Tibial nerve (tissue), 4 donors: ENCODE data around the gene SLC9A3. TPM values are rescaled to one million over a fixed set of nuclear protein-coding genes. Genes with fewer than 3 reads are reported as not detected.

Experiments used
- DNase-seq, 2 donors: peaks; one replicate each; pipeline ENCODE4 v3.0.0-alpha.2; 2019; ENCODE audit warnings: low spot score in 2 of 2
- H3K27ac ChIP-seq, 4 donors: fragments of 200-600 bp; sonication (generic) in 3 of 4; one replicate each; pipeline ENCODE4 v1.5.1; 2017 to 2019; ENCODE audit warnings: mild to moderate bottlenecking in 1 of 4
- H3K27me3 ChIP-seq, 2 donors: fragments of 200-600 bp; sonication (generic) in 1 of 2; one replicate each; pipeline versions ENCODE4 v1.5.1 to v1.6.0; 2017 to 2019
- H3K36me3 ChIP-seq, 3 donors: fragments of 200-600 bp; sonication (generic); one replicate each; pipeline ENCODE4 v1.5.1; 2018 to 2019
- H3K4me1 ChIP-seq, 4 donors: fragments of 200-600 bp; sonication (generic) in 3 of 4; one replicate each; pipeline ENCODE4 v1.5.1; 2017 to 2019
- H3K4me3 ChIP-seq, 4 donors: fragments of 200-600 bp; sonication (generic) in 3 of 4; one replicate each; pipeline ENCODE4 v1.5.1; 2017 to 2019; ENCODE audit warnings: mild to moderate bottlenecking in 1 of 4, moderate library complexity in 1 of 4
- H3K9me3 ChIP-seq, 4 donors: fragments of 200-600 bp; sonication (generic) in 3 of 4; one replicate each; pipeline ENCODE4 v1.5.1; 2017 to 2019
- CTCF ChIP-seq, 5 experiments: fragments of 200-600 bp in 3 of 5; fragments of 450-650 bp in 2 of 5; sonication (generic) in 3 of 5; IDR thresholded peaks; one replicate each; pipeline ENCODE4 v1.5.1; 2016 to 2019; ENCODE audit warnings: antibody characterized with exemption in 5 of 5, mild to moderate bottlenecking in 3 of 5, moderate library complexity in 2 of 5
- EP300 ChIP-seq, 2 donors: sonication (generic); formaldehyde crosslinking; IDR thresholded peaks; one replicate each; pipeline ENCODE4 v1.6.1; 2017; ENCODE audit warnings: antibody characterized with exemption in 2 of 2, mild to moderate bottlenecking in 1 of 2
- POLR2A ChIP-seq, 2 donors: fragments of 450-650 bp; IDR thresholded peaks; one replicate each; pipeline ENCODE4 v1.6.1; 2017; ENCODE audit warnings: antibody characterized with exemption in 2 of 2, mild to moderate bottlenecking in 2 of 2, moderate library complexity in 2 of 2
- WGBS, 2 donors: methylation state at CpG; one replicate each; pipeline ENCODE4 v1.1.5; 2018; 5-methylcytosine and 5-hydroxymethylcytosine counted together
- total RNA-seq, 4 donors: library from RNA; depleted of rRNA; stranded (reverse); fragments of >200 nt; gene quantifications; one replicate each; pipeline ENCODE4 v1.1.0, GENCODE V29; 2016

SLC9A3 gene
- total RNA-seq, 4 donors from 2014 or later = 11.4 to 32.7 (median 17.9) TPM

GRCh38 chr5:541539-542318 lies 17.5 kb upstream of the SLC9A3 start:
- no peak overlapping the region for H3K27ac ChIP-seq
- TF ChIP-seq CTCF (IDR thresholded peaks at IDR 0.05) (no peak), POLR2A (IDR thresholded peaks at IDR 0.05) (no peak), EP300 (IDR thresholded peaks at IDR 0.05) (no peak)
- DNase-seq = peak in 1 of 2 donors; percentile 8
- H3K4me3 ChIP-seq = no peak overlapping the region
- H3K9me3 ChIP-seq = no peaks in the 10 kb centered on the region
- no peaks in the 10 kb centered on the region for H3K36me3 ChIP-seq
- 78 to 80% methylated on average over 22 to 24 of the region's 24 CpGs for WGBS, 2 donors
- peaks cover 0 to 20% (median 6%) of the 10 kb centered on the region in 4 donors for H3K4me1 ChIP-seq
- peaks cover 0 to 28% of the 10 kb centered on the region in 2 donors for H3K27me3 ChIP-seq

DNA sequence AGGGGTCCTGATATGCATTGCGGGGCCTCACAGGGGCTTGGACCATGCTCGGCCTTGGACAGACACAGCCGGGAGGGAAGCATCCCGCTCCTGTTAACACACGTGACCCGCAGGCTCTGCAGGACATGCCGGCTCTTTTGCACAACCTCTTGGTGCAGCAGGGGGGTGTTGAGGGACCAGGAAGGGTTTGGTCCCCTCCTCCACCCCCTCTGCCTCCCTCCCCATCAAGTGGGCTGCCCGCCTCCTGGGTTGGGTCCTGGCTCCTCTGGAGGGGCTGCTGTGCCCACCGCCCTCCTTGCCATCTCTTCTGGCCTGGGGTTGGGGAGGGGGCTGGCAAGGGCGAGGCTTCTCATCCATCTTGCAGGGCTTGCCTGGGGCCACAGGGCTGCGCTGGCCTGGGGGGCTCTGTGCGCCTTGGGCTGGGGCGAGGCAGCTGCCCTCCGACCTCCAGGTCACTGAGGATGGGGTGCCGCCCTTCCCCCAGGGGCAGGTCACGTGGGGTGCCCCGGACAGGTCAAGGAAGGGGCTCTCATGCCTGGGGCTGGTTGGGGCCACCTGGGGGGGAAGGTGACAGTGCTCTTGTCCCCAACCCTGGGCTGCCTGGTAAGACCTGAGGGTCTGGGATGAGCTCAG lies 16.8 kb upstream of the SLC9A3 start:
- no peak overlapping the region for H3K4me3 ChIP-seq
- no peaks in the 10 kb centered on the region for H3K9me3 ChIP-seq
- no peaks in the 10 kb centered on the region for H3K36me3 ChIP-seq
- H3K27ac ChIP-seq = no peak overlapping the region
- H3K27me3 ChIP-seq = peaks cover 0 to 28% of the 10 kb centered on the region in 2 donors
- TF ChIP-seq POLR2A (IDR thresholded peaks at IDR 0.05) (no peak), CTCF (IDR thresholded peaks at IDR 0.05) (no peak), EP300 (IDR thresholded peaks at IDR 0.05) (no peak)
- WGBS, 2 donors = 55 to 75% methylated on average over 11 to 14 of the region's 17 CpGs
- peak in 1 of 2 donors; percentile 7 for DNase-seq
- peaks cover 0 to 25% (median 6%) of the 10 kb centered on the region in 4 donors for H3K4me1 ChIP-seq

DNA sequence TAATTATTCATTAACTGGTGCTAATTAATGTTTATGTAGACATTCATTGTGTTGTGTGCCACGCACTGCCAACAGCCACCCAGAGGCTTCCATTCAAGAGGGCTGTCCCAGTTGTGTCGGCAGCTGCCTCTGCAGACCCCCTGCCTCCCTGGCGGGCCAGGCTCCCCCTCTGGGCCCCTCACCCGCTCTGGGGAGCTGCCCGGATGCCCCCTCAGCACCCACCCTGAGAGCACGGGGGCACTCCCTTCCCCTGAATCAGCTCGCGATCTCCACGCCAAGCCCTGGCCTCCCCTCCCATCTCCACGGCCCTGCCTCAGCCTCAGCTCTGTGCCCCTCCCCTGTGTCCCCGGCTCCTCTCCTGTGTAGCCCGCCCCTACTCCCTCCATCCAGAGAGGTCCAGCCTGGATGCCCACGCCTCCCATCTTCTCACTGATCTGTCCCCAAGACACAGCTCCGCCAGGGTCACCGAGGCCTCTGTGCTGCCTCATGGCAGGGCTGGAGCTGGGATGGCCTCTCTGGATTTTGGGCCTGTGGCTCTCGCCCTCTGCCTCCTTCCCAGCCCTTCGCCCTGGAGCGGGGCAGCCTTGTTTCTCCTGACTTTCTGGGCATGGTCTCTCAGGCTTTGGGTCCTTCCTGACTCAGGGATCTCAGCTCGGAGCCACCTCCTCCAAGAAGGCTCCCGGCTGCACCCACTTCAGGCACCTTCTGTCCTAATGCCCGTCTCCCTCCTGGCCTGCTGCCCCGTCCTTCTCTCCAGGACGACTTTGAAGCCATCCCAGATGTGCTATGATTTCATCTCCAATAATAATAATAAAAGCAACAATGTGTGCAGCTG lies 16.0 kb upstream of the SLC9A3 start:
- TF ChIP-seq POLR2A (IDR thresholded peaks at IDR 0.05) = no peak
- no peak for TF ChIP-seq CTCF (IDR thresholded peaks at IDR 0.05)
- Histone ChIP-seq H3K4me1 (peaks cover 0 to 32% (median 6%) of the 10 kb centered on the region in 4 donors), H3K4me3 (no peak overlapping the region), H3K9me3 (no peaks in the 10 kb centered on the region), H3K27me3 (peaks cover 0 to 28% of the 10 kb centered on the region in 2 donors), H3K27ac (no peak overlapping the region), H3K36me3 (no peaks in the 10 kb centered on the region)
- WGBS, 2 donors = 53 to 59% methylated on average over 21 to 22 of the region's 23 CpGs
- DNase-seq = no peak

DNA sequence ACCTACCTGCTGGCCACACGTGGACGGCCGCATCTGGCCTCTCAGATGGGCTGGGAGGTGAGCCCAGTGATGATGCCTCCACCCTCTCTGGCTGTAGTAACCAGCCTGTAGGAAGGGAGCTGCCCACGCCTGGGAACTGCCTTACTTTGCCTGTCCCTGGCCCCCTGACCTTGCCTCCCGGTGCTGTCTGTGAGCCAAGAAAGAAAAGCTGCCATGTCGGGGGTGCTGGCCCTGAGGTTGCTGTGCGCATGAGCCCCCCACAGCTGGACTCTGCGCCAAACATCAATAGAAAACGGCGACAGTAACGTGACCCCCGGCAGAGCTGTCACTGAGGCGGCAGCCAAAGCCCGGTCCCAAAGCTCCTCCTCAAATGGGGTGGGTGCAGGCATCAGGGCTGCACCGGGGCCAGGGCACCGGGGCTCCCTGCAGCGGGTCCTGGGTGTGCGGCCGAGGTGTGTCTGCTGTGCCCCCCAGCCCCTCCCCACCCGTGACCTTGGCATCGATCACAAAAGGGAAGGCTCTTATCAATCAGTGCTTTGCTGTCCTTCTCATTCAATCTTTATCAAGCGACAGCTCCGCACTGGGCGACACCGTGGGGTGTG lies 15.3 kb upstream of the SLC9A3 start:
- H3K36me3 ChIP-seq = no peaks in the 10 kb centered on the region
- H3K4me3 ChIP-seq = no peak overlapping the region
- H3K27ac ChIP-seq = peak overlapping the region in 1 of 4 donors; percentile 74
- H3K4me1 ChIP-seq = peaks cover 0 to 39% (median 6%) of the 10 kb centered on the region in 4 donors
- no peaks in the 10 kb centered on the region for H3K9me3 ChIP-seq
- peaks cover 0 to 28% of the 10 kb centered on the region in 2 donors for H3K27me3 ChIP-seq
- 49 to 53% methylated on average over 10 to 25 of the region's 25 CpGs for WGBS, 2 donors
- no peak for DNase-seq
- TF ChIP-seq POLR2A (IDR thresholded peaks at IDR 0.05) (no peak), EP300 (IDR thresholded peaks at IDR 0.05) (no peak), CTCF (IDR thresholded peaks at IDR 0.05) (no peak)
